Measurements from ENCODE around the gene SH3BGRL. TPM values are rescaled to one million over a fixed set of nuclear protein-coding genes. Genes with fewer than 3 reads are reported as not detected.

Gene SH3BGRL
- total RNA-seq, 1 experiment from 2014 or later: 32.4 TPM

DNA sequence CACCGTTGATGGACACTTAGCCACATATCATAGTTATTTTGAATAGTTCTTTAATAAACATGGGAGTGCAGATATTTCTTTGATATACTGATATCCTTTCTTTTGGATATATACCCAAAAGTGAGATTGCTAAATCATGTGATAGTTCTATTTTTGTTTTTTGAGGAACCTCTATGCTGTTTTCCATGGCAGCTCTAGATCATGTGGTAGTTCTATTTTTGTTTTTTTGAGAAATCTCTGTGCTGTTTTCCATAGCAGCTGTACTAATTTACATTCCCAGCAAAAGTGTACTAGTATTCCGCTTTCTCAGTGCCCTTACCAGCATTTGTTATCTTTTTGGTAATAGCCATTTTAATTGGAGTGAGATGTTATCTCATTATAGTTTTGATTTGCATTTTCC is 3.6 kb downstream of the SH3BGRL start:
- RAD21 ChIA-PET (ENCODE audit: low non-redundant PET in 1 of 2, low total read pairs in 2 of 2, uncharacterized antibody in 2 of 2, unreplicated experiment in 2 of 2): no interaction called here
- no peak for DNase-seq (ENCODE audit: low read depth, low spot score)
- Histone ChIP-seq H4K20me1 (ENCODE audit: insufficient read depth) (no peaks in the 10 kb centered on the region), H3K9ac (ENCODE audit: low read length) (no peak overlapping the region), H3K9me2 (ENCODE audit: insufficient read depth) (no peaks in the 10 kb centered on the region), H2AFZ (ENCODE audit: low read depth, low read length, poor library complexity, severe bottlenecking) (no peak overlapping the region), H3K4me2 (ENCODE audit: low read length) (no peak overlapping the region), H3K27me3 (ENCODE audit: insufficient read depth, low read length) (no peaks in the 10 kb centered on the region), H3K9me3 (ENCODE audit: control insufficient read depth in 1 of 2, insufficient read depth in 1 of 2, low read depth in 1 of 2, low read length in 2 of 2) (no peaks in the 10 kb centered on the region), H3K4me1 (ENCODE audit: control insufficient read depth in 1 of 2, insufficient read depth in 2 of 2, low read length in 2 of 2) (peaks cover 2 to 4% of the 10 kb centered on the region in 2 experiments; a peak in 3 of 4 replicates), H3K27ac (ENCODE audit: low read depth, low read length) (no peak overlapping the region), H3K79me2 (ENCODE audit: insufficient read depth, low read length) (no peaks in the 10 kb centered on the region), H3K4me3 (replicated peaks in 1 of 2; ENCODE audit: low read depth in 1 of 2, low read length in 2 of 2) (no peak overlapping the region), H3K36me3 (ENCODE audit: control insufficient read depth in 1 of 2, insufficient read depth in 2 of 2, low read length in 2 of 2) (no peaks in the 10 kb centered on the region)
- no peak for TF ChIP-seq YY1 (IDR thresholded peaks at IDR 0.05; ENCODE audit: extremely low read depth, insufficient replicate concordance, low read depth, low read length)
- TF ChIP-seq POLR2AphosphoS5 (IDR thresholded peaks at IDR 0.05; ENCODE audit: low read depth, low read length): no peak
- no peak for TF ChIP-seq EGR1 (IDR thresholded peaks at IDR 0.05; ENCODE audit: low read depth)
- no peak for TF ChIP-seq ZFX (IDR thresholded peaks at IDR 0.05)
- no peak for TF ChIP-seq ZBTB33 (IDR thresholded peaks at IDR 0.05; ENCODE audit: extremely low read depth, insufficient replicate concordance, low read length)
- no peak for TF ChIP-seq SIN3A (IDR thresholded peaks at IDR 0.05; ENCODE audit: low read depth)
- intact Hi-C loops (cut with micrococcal nuclease): no loop called here
- CTCF ChIA-PET: no interaction called here
- ATAC-seq: no peak
- no TSS peak for BruUV-seq (replicated peaks)
- POLR2A ChIA-PET: no interaction called here

DNA sequence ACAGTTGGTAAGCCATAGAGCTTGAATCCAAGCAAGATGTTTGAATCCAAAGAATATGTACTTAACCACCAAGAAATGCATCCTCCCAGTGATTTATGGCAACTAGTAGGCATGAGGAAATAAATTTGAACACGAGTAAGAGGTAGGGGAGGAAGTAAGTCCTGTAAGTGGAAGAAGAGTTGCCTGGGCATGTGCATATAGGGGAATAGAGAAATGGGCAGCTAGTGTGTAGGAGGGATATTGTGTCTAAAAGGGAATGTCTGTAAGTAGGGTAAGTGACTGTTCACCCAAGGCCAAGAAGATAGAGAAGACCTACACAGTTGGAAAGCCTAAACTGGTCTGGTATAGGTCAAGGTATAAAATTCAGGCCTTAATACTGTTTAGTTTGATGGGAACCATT is 4.6 kb downstream of the SH3BGRL start:
- BruUV-seq (replicated peaks): no TSS peak
- no peak overlapping the region for H3K9ac ChIP-seq (ENCODE audit: low read length)
- no peaks in the 10 kb centered on the region for H3K9me2 ChIP-seq (ENCODE audit: insufficient read depth)
- no peak overlapping the region for H3K27ac ChIP-seq (ENCODE audit: low read depth, low read length)
- TF ChIP-seq POLR2AphosphoS5 (IDR thresholded peaks at IDR 0.05; ENCODE audit: low read depth, low read length) (no peak), EGR1 (IDR thresholded peaks at IDR 0.05; ENCODE audit: low read depth) (no peak), JUND (IDR thresholded peaks at IDR 0.05) (no peak), TCF7L2 (IDR thresholded peaks at IDR 0.05; ENCODE audit: borderline replicate concordance, extremely low read depth, insufficient read depth, insufficient read length) (no peak), YY1 (IDR thresholded peaks at IDR 0.05; ENCODE audit: extremely low read depth, insufficient replicate concordance, low read depth, low read length) (no peak), EZH2 (IDR thresholded peaks at IDR 0.05) (no peak), SRF (IDR thresholded peaks at IDR 0.05; ENCODE audit: low read depth) (no peak), ZBTB33 (IDR thresholded peaks at IDR 0.05; ENCODE audit: extremely low read depth, insufficient replicate concordance, low read length) (no peak), ELF1 (IDR thresholded peaks at IDR 0.05; ENCODE audit: borderline replicate concordance, low read depth) (no peak), CEBPB (IDR thresholded peaks at IDR 0.05; ENCODE audit: low read depth) (no peak)
- TF ChIP-seq, protein P1, sequence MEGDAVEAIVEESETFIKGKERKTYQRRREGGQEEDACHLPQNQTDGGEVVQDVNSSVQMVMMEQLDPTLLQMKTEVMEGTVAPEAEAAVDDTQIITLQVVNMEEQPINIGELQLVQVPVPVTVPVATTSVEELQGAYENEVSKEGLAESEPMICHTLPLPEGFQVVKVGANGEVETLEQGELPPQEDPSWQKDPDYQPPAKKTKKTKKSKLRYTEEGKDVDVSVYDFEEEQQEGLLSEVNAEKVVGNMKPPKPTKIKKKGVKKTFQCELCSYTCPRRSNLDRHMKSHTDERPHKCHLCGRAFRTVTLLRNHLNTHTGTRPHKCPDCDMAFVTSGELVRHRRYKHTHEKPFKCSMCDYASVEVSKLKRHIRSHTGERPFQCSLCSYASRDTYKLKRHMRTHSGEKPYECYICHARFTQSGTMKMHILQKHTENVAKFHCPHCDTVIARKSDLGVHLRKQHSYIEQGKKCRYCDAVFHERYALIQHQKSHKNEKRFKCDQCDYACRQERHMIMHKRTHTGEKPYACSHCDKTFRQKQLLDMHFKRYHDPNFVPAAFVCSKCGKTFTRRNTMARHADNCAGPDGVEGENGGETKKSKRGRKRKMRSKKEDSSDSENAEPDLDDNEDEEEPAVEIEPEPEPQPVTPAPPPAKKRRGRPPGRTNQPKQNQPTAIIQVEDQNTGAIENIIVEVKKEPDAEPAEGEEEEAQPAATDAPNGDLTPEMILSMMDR (IDR thresholded peaks at IDR 0.05 in 2 of 3, conservative IDR thresholded peaks at IDR 0.05 in 1 of 3; ENCODE audit: borderline replicate concordance in 1 of 3, insufficient read depth in 1 of 3, low read depth in 2 of 3, low read length in 2 of 3): no peak
- H3K79me2 ChIP-seq (ENCODE audit: insufficient read depth, low read length): no peaks in the 10 kb centered on the region
- H4K20me1 ChIP-seq (ENCODE audit: insufficient read depth): no peaks in the 10 kb centered on the region
- no peak overlapping the region for H2AFZ ChIP-seq (ENCODE audit: low read depth, low read length, poor library complexity, severe bottlenecking)
- H3K36me3 ChIP-seq (ENCODE audit: control insufficient read depth in 1 of 2, insufficient read depth in 2 of 2, low read length in 2 of 2): no peaks in the 10 kb centered on the region
- ChIA-PET RAD21 (ENCODE audit: low non-redundant PET in 1 of 2, low total read pairs in 2 of 2, uncharacterized antibody in 2 of 2, unreplicated experiment in 2 of 2) (no interaction called here), CTCF (interaction anchor here (1.5 kb wide), 1 partner anchor 11 kb away, joined by 4 read pairs; no protein-coding TSS in a partner anchor), POLR2A (no interaction called here)
- peaks cover 0 to 2% of the 10 kb centered on the region in 2 experiments; a peak in 3 of 4 replicates for H3K4me1 ChIP-seq (ENCODE audit: control insufficient read depth in 1 of 2, insufficient read depth in 2 of 2, low read length in 2 of 2)
- H3K27me3 ChIP-seq (ENCODE audit: insufficient read depth, low read length): no peaks in the 10 kb centered on the region
- DNase-seq (ENCODE audit: low read depth, low spot score) (no peak), ATAC-seq (no peak)
- no peaks in the 10 kb centered on the region for H3K9me3 ChIP-seq (ENCODE audit: control insufficient read depth in 1 of 2, insufficient read depth in 1 of 2, low read depth in 1 of 2, low read length in 2 of 2)
- intact Hi-C loops (cut with micrococcal nuclease): no loop called here
- H3K4me3 ChIP-seq (replicated peaks in 1 of 2; ENCODE audit: low read depth in 1 of 2, low read length in 2 of 2): no peak overlapping the region
- no peak overlapping the region for H3K4me2 ChIP-seq (ENCODE audit: low read length)
